IMR-90 (cell line): ENCODE measurements around the gene GNAI1. TPM values are rescaled to one million over a fixed set of nuclear protein-coding genes. Genes with fewer than 3 reads are reported as not detected.
"Not testable (repeated sequence)": the region's sequence is repeated elsewhere in the genome, so short reads cannot be mapped to it uniquely, and the experiment has no call there.

ENCODE experiments used
- ATAC-seq: fragments of 200-7000 bp; cut with Tn5 transposase; 2 replicates; pipeline ENCODE4 v1.9.1; 2020; ENCODE audit warnings: low read depth, mild to moderate bottlenecking, moderate library complexity
- BruUV-seq: library from RNA; stranded (reverse); fragments of 400-500 nt; replicated peaks from 2 replicates; lab custom pipeline; 2021; lab: Mats Ljungman, UMichigan
- CTCF ChIA-PET: fragments of 300-600 bp; formaldehyde crosslinking; extraction: SDS; loops from one replicate; lab custom pipeline; 2021; ENCODE audit warnings: antibody characterized with exemption; lab: Yijun Ruan, JAX
- POLR2A ChIA-PET: fragments of 300-600 bp; sonication (Branson Sonifier 250); formaldehyde crosslinking; loops from one replicate; lab custom pipeline; 2022; ENCODE audit warnings: antibody characterized with exemption; ENCODE audit not compliant: unreplicated experiment; lab: Charles Lee
- DNase-seq: peaks from one replicate; pipeline ENCODE4 v3.0.0; 2013
- H2AFZ ChIP-seq: replicated peaks from 2 replicates; pipeline ENCODE3; 2013; ENCODE audit warnings: low read length, mild to moderate bottlenecking; ENCODE audit not compliant: poor library complexity
- H2AK5ac ChIP-seq: 2 replicates; pipeline ENCODE4 v1.6.1; 2013; ENCODE audit warnings: low read depth, low read length, inconsistent platforms
- H2AK9ac ChIP-seq: replicated peaks from 2 replicates; pipeline ENCODE3; 2013; ENCODE audit warnings: mild to moderate bottlenecking, low read depth, low read length, moderate library complexity; ENCODE audit not compliant: poor library complexity
- H2BK120ac ChIP-seq: 2 replicates; pipeline ENCODE4 v1.6.1; 2013; ENCODE audit warnings: low read depth, low read length, inconsistent platforms
- H2BK15ac ChIP-seq: 3 replicates; pipeline ENCODE4 v1.6.1; 2013; ENCODE audit warnings: low read depth, low read length, inconsistent platforms
- H2BK20ac ChIP-seq: 2 replicates; pipeline ENCODE4 v1.6.1; 2013; ENCODE audit warnings: low read depth, mild to moderate bottlenecking, inconsistent platforms, low read length, moderate library complexity
- H2BK5ac ChIP-seq: 2 replicates; pipeline ENCODE4 v1.6.1; 2013; ENCODE audit warnings: mild to moderate bottlenecking, low read depth, low read length, inconsistent platforms; ENCODE audit not compliant: poor library complexity, severe bottlenecking
- H3K14ac ChIP-seq: replicated peaks from 2 replicates; pipeline ENCODE4 v1.6.1; 2013; ENCODE audit warnings: low read depth, low read length, inconsistent platforms
- H3K18ac ChIP-seq: 2 replicates; pipeline ENCODE4 v1.6.1; 2013; ENCODE audit warnings: low read depth, low read length, control low read depth
- H3K23ac ChIP-seq: 2 replicates; pipeline ENCODE4 v1.6.1; 2013; ENCODE audit warnings: low read depth, low read length, inconsistent platforms
- H3K27ac ChIP-seq: 2 replicates; pipeline ENCODE4 v1.5.1; 2013; ENCODE audit warnings: mild to moderate bottlenecking, control low read depth, low read length; ENCODE audit not compliant: insufficient read depth
- H3K27me3 ChIP-seq: 2 replicates; pipeline ENCODE4 v1.6.1; 2013; ENCODE audit warnings: low read length; ENCODE audit not compliant: control insufficient read depth, insufficient read depth
- H3K36me3 ChIP-seq: 2 replicates; pipeline ENCODE4 v1.6.1; 2013; ENCODE audit warnings: low read length, mixed read lengths; ENCODE audit not compliant: control insufficient read depth, insufficient read depth
- H3K4ac ChIP-seq: 2 replicates; pipeline ENCODE4 v1.6.1; 2013; ENCODE audit warnings: low read depth, low read length, inconsistent platforms
- H3K4me1 ChIP-seq: 2 replicates; pipeline ENCODE4 v1.6.1; 2013; ENCODE audit warnings: low read length, mixed read lengths; ENCODE audit not compliant: control insufficient read depth, insufficient read depth
- H3K4me2 ChIP-seq: 2 replicates; pipeline ENCODE4 v1.6.1; 2013; ENCODE audit warnings: low read depth, mild to moderate bottlenecking, control low read depth, low read length, moderate library complexity
- H3K4me3 ChIP-seq: 2 replicates; pipeline ENCODE4 v1.5.1; 2013; ENCODE audit warnings: low read depth, mild to moderate bottlenecking, control low read depth, low read length, moderate library complexity; ENCODE audit not compliant: insufficient read depth
- H3K56ac ChIP-seq: 2 replicates; pipeline ENCODE4 v1.6.1; 2013; ENCODE audit warnings: low read length, inconsistent platforms; ENCODE audit not compliant: insufficient read depth; ENCODE audit errors: extremely low read depth
- H3K79me1 ChIP-seq, 2 experiments: 2 replicates each; pipeline ENCODE4 v1.6.1; 2013; ENCODE audit warnings: low read length in 2 of 2, inconsistent platforms in 1 of 2, low read depth in 1 of 2
- H3K9ac ChIP-seq: 2 replicates; pipeline ENCODE4 v1.6.1; 2013; ENCODE audit warnings: low read depth, low read length, control low read depth
- H3K9me1 ChIP-seq: 2 replicates; pipeline ENCODE4 v1.6.1; 2013; ENCODE audit warnings: low read length, inconsistent platforms; ENCODE audit not compliant: insufficient read depth
- H3K9me3 ChIP-seq: 2 replicates; pipeline ENCODE4 v1.6.1; 2013; ENCODE audit warnings: low read length; ENCODE audit not compliant: control insufficient read depth, insufficient read depth
- H4K20me1 ChIP-seq: 2 replicates; pipeline ENCODE4 v1.6.1; 2013; ENCODE audit warnings: low read length, inconsistent platforms; ENCODE audit not compliant: insufficient read depth
- H4K5ac ChIP-seq: 2 replicates; pipeline ENCODE4 v1.6.1; 2013; ENCODE audit warnings: mild to moderate bottlenecking, low read depth, low read length, control low read depth
- H4K8ac ChIP-seq, 2 experiments: 2 replicates each; pipeline ENCODE4 v1.6.1; 2013; ENCODE audit warnings: low read depth in 2 of 2, low read length in 2 of 2, control low read depth in 1 of 2, inconsistent platforms in 1 of 2
- H4K91ac ChIP-seq: 2 replicates; pipeline ENCODE4 v1.6.1; 2013; ENCODE audit warnings: low read depth, low read length, inconsistent platforms; ENCODE audit not compliant: insufficient read depth
- WGBS, 2 experiments: methylation state at CpG; one replicate each; pipeline versions ENCODE4 v1.1.5 to v1.1.7; 2013; ENCODE audit warnings: missing lambda C conversion rate in 2 of 2; ENCODE audit not compliant: insufficient read length in 1 of 2; ENCODE audit errors: extremely low coverage in 2 of 2; 5-methylcytosine and 5-hydroxymethylcytosine counted together
- dilution Hi-C: fragments of 300-500 bp; cut with HindIII; formaldehyde crosslinking; loops from one replicate; pipeline ENCODE4 v1.14.3; 2018; ENCODE audit warnings: low sequenced_read_pairs; ENCODE audit not compliant: unreplicated experiment
- in situ Hi-C: fragments of 300-500 bp; cut with MboI; formaldehyde crosslinking; loops from 3 replicates; pipeline ENCODE4 v1.14.3; 2019; ENCODE audit warnings: low sequenced_read_pairs, inconsistent platforms, mixed read lengths
- intact Hi-C: fragments of 100-400 bp; cut with micrococcal nuclease; formaldehyde crosslinking; loops from 2 replicates; pipeline ENCODE4 v1.10.0; 2022
- polyA plus RNA-seq, 3 experiments: library from polyadenylated mRNA; depleted of rRNA; stranded (reverse); fragments of >200 nt; gene quantifications; 2 replicates each; pipeline ENCODE4 v1.2.3, GENCODE V29; 2012; ENCODE audit warnings: low replicate concordance in 1 of 3
- total RNA-seq: library from RNA; depleted of rRNA; stranded (reverse); fragments of >200 nt; gene quantifications from 2 replicates; pipeline ENCODE4 v1.2.3, GENCODE V29; 2012

GNAI1 gene
- total and polyA plus RNA-seq, 2 of the 4 experiments (the other 2 are of a cell fraction): 21.1 to 26.5 TPM

DNA sequence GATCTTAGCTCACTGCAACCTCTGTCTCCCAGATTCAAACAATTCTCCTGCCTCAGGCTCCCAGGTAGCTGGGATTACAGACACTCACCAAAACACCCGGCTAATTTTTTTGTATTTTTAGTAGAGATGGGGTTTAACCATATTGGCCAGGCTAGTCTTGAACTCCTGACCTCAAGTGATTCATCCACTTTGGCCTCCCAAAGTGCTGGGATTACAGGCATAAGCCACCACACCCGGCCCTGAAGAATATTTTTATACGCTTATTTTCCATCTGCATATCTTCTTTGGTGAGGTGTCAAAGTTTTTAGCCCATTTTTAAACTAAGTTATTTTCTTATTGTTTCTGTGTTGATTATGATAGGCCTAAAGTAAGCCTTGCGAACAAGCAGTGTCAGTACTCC, 23.1 kb downstream of the GNAI1 start:
- POLR2A ChIA-PET, BruUV-seq, intact Hi-C loops, H2BK20ac ChIP-seq, H3K36me3 ChIP-seq, H3K27me3 ChIP-seq, H3K9me1 ChIP-seq, H2AFZ ChIP-seq, H2BK5ac ChIP-seq, H3K14ac ChIP-seq, H2AK9ac ChIP-seq, in situ Hi-C loops, H4K5ac ChIP-seq, H3K4me1 ChIP-seq, H3K4ac ChIP-seq, H4K8ac ChIP-seq, H4K91ac ChIP-seq, H3K4me3 ChIP-seq, H3K23ac ChIP-seq, H3K4me2 ChIP-seq, DNase-seq, H2BK15ac ChIP-seq, H3K9me3 ChIP-seq, H3K56ac ChIP-seq, H3K9ac ChIP-seq, ATAC-seq, H2AK5ac ChIP-seq, H2BK120ac ChIP-seq, H3K18ac ChIP-seq, dilution Hi-C loops, H3K27ac ChIP-seq: not testable (repeated sequence)
- CTCF ChIA-PET: interaction anchor here (0.6 to 1.1 kb wide), 2 partner anchors 40 to 78 kb away, joined by 3 to 4 read pairs; no protein-coding TSS in a partner anchor
- no CpG with 5 or more reads among the region's 4 CpGs for WGBS, 2 experiments
- peaks cover 41 to 71% of the 10 kb centered on the region in 2 experiments for H3K79me1 ChIP-seq
- peaks cover 48% of the 10 kb centered on the region for H4K20me1 ChIP-seq
